Activated CD8-positive, alpha-beta T cell treated with anti-CD3 and anti-CD28 coated beads for 36 hours (primary cell): Measurements from ENCODE around the gene ANKMY1. TPM values are rescaled to one million over a fixed set of nuclear protein-coding genes. Genes with fewer than 3 reads are reported as not detected.

ENCODE experiments used
- ATAC-seq: fragments of 200-7000 bp; cut with Tn5 transposase; one replicate; pipeline ENCODE4 v1.10.0; 2021; ENCODE audit warnings: mild to moderate bottlenecking, moderate library complexity
- CTCF ChIA-PET: fragments of 350-600 bp; sonication (Branson Sonifier 250); formaldehyde crosslinking; loops from one replicate; lab custom pipeline; 2021; ENCODE audit warnings: antibody characterized with exemption; lab: Charles Lee
- POLR2A ChIA-PET: fragments of 350-600 bp; sonication (Branson Sonifier 250); formaldehyde crosslinking; loops from one replicate; lab custom pipeline; 2021; ENCODE audit warnings: antibody characterized with exemption; lab: Charles Lee
- DNase-seq: peaks from one replicate; pipeline ENCODE4 v3.0.0-alpha.2; 2020
- H3K27ac Mint-ChIP-seq: one replicate; pipeline ENCODE4 v1.8.0; 2021; ENCODE audit warnings: mild to moderate bottlenecking, mixed read lengths
- H3K27me3 Mint-ChIP-seq: one replicate; pipeline ENCODE4 v1.8.0; 2021; ENCODE audit warnings: mixed read lengths
- H3K36me3 Mint-ChIP-seq: one replicate; pipeline ENCODE4 v1.8.0; 2021; ENCODE audit warnings: low read depth, mixed read lengths
- H3K4me1 Mint-ChIP-seq: one replicate; pipeline ENCODE4 v1.8.0; 2021; ENCODE audit warnings: low read depth, mixed read lengths
- H3K4me3 Mint-ChIP-seq: one replicate; pipeline ENCODE4 v1.8.0; 2021; ENCODE audit warnings: mild to moderate bottlenecking, moderate library complexity, mixed read lengths
- H3K9me3 Mint-ChIP-seq: one replicate; pipeline ENCODE4 v1.8.0; 2021; ENCODE audit warnings: mixed read lengths
- intact Hi-C: fragments of 100-400 bp; cut with micrococcal nuclease; formaldehyde crosslinking; loops from one replicate; pipeline ENCODE4 v1.10.0; 2022
- total RNA-seq, 2 experiments: library from RNA; stranded (reverse); gene quantifications; one replicate each; pipeline ENCODE4 v1.2.3, GENCODE V29; 2021
- TF ChIP-seq, protein P1 (sequence below): fragments of 200-600 bp; IDR thresholded peaks from one replicate; pipeline ENCODE4 v1.8.0; 2022; ENCODE audit warnings: antibody characterized with exemption, mild to moderate bottlenecking

Gene ANKMY1
- total RNA-seq, 2 experiments from 2014 or later: 14.5 to 18.6 TPM

DNA sequence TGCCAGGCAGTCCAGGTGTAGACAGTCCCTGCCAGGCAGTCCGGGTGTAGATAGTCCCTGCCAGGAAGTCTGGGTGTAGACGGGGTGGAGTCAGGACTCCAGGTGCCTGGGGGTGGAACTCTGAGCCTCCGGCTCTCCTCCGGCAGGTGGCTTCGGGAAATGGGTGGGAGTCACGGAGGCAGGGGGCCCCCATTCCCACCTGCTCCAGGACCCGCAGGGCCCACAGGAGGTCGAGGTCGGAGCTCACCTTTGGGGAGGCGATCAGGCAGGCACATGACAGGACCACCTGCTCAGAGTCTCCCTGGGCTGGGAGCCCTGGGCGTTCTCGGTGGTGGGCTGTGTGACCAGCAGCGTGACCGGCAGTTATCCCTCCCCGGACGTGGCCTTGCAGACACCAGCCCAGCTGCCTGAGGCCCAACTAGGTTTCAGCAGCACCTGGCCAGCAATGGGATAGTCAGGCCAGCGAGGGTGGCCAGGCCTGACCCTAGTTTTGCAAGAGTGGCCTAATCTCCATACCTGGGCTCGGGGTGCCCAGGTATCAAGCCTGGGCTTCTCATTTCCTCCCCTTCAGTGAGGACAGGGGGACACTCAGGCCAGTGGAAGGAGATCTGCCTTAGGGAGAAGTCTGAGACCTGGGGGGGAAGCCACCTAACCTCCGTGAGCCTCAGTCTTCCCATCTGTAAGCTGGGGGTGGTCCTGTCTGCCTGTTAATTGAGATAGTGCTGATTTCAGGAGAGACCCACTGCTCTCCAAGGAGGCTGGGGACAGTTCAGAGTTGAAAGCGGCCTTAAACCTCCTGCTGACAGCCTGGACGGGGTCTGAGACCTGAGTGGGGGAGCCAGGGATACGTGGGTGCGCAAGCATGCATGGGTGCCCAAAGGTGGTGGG lies 109.2 kb downstream of the ANKMY1 start:
- no peak overlapping the region for H3K4me3 Mint-ChIP-seq
- H3K27ac Mint-ChIP-seq: no peak overlapping the region
- H3K36me3 Mint-ChIP-seq: no peaks in the 10 kb centered on the region
- H3K4me1 Mint-ChIP-seq: no peaks in the 10 kb centered on the region
- H3K9me3 Mint-ChIP-seq: no peaks in the 10 kb centered on the region
- no peak for ATAC-seq
- CTCF ChIA-PET: no interaction called here
- no peak for DNase-seq
- TF ChIP-seq, protein P1, sequence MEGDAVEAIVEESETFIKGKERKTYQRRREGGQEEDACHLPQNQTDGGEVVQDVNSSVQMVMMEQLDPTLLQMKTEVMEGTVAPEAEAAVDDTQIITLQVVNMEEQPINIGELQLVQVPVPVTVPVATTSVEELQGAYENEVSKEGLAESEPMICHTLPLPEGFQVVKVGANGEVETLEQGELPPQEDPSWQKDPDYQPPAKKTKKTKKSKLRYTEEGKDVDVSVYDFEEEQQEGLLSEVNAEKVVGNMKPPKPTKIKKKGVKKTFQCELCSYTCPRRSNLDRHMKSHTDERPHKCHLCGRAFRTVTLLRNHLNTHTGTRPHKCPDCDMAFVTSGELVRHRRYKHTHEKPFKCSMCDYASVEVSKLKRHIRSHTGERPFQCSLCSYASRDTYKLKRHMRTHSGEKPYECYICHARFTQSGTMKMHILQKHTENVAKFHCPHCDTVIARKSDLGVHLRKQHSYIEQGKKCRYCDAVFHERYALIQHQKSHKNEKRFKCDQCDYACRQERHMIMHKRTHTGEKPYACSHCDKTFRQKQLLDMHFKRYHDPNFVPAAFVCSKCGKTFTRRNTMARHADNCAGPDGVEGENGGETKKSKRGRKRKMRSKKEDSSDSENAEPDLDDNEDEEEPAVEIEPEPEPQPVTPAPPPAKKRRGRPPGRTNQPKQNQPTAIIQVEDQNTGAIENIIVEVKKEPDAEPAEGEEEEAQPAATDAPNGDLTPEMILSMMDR: no peak
- POLR2A ChIA-PET: no interaction called here
- intact Hi-C loops: no loop called here
- peaks cover 25% of the 10 kb centered on the region for H3K27me3 Mint-ChIP-seq

DNA sequence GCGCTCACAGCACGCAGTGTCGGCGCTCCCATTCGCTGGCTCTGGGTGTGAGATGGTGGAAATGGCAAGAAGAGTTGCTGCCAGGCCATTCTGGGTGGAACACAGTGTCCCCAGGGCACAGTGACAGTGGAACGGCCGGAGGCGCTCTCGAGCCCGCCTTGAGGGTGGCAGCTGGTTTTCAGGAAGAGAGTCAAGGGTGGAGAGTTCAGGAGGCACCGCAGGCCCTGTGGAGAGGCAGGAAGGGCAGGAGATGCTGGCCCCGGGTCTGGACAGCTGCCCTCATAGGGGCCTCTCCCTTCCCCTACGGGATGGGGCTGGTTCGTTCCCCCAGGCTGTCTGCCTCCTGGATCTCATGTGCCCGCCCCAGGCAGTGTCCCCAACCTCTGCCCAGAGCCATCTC lies 109.9 kb downstream of the ANKMY1 start:
- ATAC-seq: no peak

DNA sequence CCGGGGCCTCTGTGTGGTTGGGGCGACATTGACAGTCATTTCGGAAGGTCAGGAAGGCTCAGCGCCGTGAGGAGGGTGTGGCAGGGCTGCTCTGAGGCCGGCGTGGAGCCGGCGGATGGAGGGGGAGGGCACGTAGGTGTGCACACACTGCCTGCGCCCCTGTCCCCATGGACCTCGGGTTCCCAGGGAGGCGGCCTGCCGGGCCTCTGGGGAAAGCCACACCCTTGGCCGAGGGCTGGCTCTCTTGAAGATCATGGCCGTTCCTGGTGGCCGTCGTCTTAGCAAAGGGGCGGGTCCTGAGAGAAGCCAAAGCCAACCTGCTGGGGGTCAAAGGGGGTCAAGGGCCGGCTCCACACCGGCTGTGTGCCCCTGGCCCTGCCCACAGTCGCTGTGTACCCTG lies 110.5 kb downstream of the ANKMY1 start:
- DNase-seq (no peak), ATAC-seq (no peak)
- ChIA-PET CTCF (no interaction called here), POLR2A (no interaction called here)
- H3K27me3 Mint-ChIP-seq: peaks cover 25% of the 10 kb centered on the region
- H3K4me1 Mint-ChIP-seq: no peaks in the 10 kb centered on the region
- H3K27ac Mint-ChIP-seq: no peak overlapping the region
- no peaks in the 10 kb centered on the region for H3K36me3 Mint-ChIP-seq
- H3K4me3 Mint-ChIP-seq: no peak overlapping the region
- intact Hi-C loops: no loop called here
- TF ChIP-seq, protein P1: no peak
- H3K9me3 Mint-ChIP-seq: no peaks in the 10 kb centered on the region

More for the DNA sequence above, 109.9 kb downstream of the ANKMY1 start:
- Mint-ChIP-seq H3K27me3 (peaks cover 25% of the 10 kb centered on the region), H3K36me3 (no peaks in the 10 kb centered on the region), H3K9me3 (no peaks in the 10 kb centered on the region), H3K4me3 (no peak overlapping the region), H3K4me1 (no peaks in the 10 kb centered on the region), H3K27ac (no peak overlapping the region)
- DNase-seq: no peak
- intact Hi-C loops: no loop called here
- POLR2A ChIA-PET: no interaction called here
- CTCF ChIA-PET: no interaction called here
- TF ChIP-seq, protein P1: no peak

DNA sequence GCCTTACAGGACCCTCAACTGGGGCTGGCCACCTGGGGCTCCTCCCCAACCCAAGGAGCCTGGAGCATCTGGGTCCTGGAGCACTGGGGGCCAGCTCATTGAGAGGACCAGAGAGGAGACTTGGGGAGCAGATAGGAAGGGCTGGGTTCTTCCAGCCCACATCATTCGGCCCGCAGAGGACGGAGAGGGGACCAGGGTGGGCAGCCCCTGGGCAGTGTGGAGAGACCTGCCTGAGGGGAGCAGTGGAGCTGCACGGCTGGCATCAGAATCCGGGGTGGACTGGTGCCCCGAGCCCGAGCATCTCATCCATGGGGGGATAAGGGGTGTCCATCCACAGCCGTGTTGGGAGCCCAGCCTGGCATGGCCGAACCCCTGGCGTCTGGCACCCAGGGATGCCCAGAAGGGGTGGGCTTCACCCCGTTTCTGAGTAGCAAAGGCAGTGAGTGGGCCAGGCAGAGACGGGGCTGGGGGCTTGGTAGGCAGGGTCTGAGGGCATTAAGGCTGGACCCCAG lies 111.1 kb downstream of the ANKMY1 start:
- no peak overlapping the region for H3K27ac Mint-ChIP-seq
- H3K9me3 Mint-ChIP-seq: no peaks in the 10 kb centered on the region
- H3K36me3 Mint-ChIP-seq: no peaks in the 10 kb centered on the region
- TF ChIP-seq, protein P1: no peak
- H3K4me1 Mint-ChIP-seq: no peaks in the 10 kb centered on the region
- DNase-seq: no peak
- POLR2A ChIA-PET: no interaction called here
- intact Hi-C loops: no loop called here
- no peak for ATAC-seq
- CTCF ChIA-PET: no interaction called here
- H3K27me3 Mint-ChIP-seq: peaks cover 20% of the 10 kb centered on the region
- no peak overlapping the region for H3K4me3 Mint-ChIP-seq

DNA sequence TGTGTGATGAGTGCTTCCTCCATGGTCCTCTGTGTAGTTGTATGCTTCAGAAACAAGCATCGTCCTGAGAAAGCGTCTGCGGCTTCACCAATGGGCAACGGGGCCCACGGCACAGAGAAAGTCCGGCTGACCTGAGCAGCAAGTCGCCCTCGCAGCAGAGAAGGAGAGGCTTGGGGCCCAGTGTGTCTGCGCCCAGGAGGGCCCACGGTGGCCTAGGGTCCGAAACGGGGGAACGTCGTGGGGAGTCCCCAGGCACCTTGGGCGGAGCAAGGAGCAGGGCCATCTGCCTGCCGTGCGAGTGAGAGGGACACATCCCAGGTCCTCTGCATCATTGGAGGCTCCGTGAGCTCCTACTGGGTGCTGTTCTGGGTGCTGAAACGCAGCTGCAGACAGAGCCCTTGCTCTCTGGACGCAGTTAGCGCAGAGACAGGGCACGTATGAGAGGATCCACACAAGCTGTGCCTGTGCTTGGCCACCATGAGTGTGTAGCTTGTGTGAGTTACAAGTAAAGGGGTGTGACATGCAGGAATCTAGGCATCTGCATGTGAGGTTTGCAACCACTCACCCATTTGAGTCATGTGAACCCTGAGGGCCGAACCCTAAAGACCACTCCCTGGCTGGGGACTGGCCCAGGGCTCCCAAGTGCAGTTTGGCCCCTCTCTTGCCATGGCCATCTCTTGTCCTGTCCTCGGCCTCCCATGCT lies 111.7 kb downstream of the ANKMY1 start:
- ATAC-seq (no peak), DNase-seq (no peak)
- TF ChIP-seq, protein P1: no peak
- CTCF ChIA-PET: no interaction called here
- POLR2A ChIA-PET: no interaction called here
- no peak overlapping the region for H3K27ac Mint-ChIP-seq
- H3K4me1 Mint-ChIP-seq: no peaks in the 10 kb centered on the region
- intact Hi-C loops: no loop called here
- H3K4me3 Mint-ChIP-seq: no peak overlapping the region
- H3K36me3 Mint-ChIP-seq: no peaks in the 10 kb centered on the region
- peaks cover 16% of the 10 kb centered on the region for H3K27me3 Mint-ChIP-seq
- no peaks in the 10 kb centered on the region for H3K9me3 Mint-ChIP-seq
